SK-N-SH (cell line): Measurements from ENCODE around the gene ST3GAL6. TPM values are rescaled to one million over a fixed set of nuclear protein-coding genes. Genes with fewer than 3 reads are reported as not detected.

Experiments
- CTCF ChIA-PET: fragments of 300-600, 350-600 bp; formaldehyde crosslinking; extraction: SDS; loops from one replicate; lab custom pipeline; 2021; lab: Yijun Ruan, JAX
- POLR2A ChIA-PET: fragments of 350-600 bp; sonication (Branson Sonifier 250); formaldehyde crosslinking; extraction: SDS; loops from one replicate; lab custom pipeline; 2020; ENCODE audit warnings: antibody characterized with exemption, inconsistent platforms; lab: Yijun Ruan, JAX
- DNase-seq: peaks from one replicate; pipeline ENCODE4 v3.0.0; 2012
- H2AFZ ChIP-seq: fragments of 200-600 bp; sonication (generic); 2 replicates; pipeline ENCODE4 v1.8.1; 2016; ENCODE audit warnings: antibody characterized with exemption, mild to moderate bottlenecking, low read depth
- H3F3A ChIP-seq: fragments of 200-600 bp; sonication (generic); replicated peaks from 2 replicates; pipeline ENCODE3; 2016; ENCODE audit warnings: antibody characterized with exemption, mild to moderate bottlenecking; ENCODE audit not compliant: insufficient read depth
- H3K27ac ChIP-seq, 2 experiments: fragments of 200-500 bp in 1 of 2; fragments of 200-600 bp in 1 of 2; sonication (Bioruptor generic) in 1 of 2; sonication (generic), shearing (Covaris generic) in 1 of 2; 2 replicates each; pipeline versions ENCODE4 v1.5.1 to v1.6.1; 2014 to 2016; ENCODE audit warnings: low read depth in 2 of 2, inconsistent platforms in 1 of 2, low read length in 1 of 2, mild to moderate bottlenecking in 1 of 2, mixed read lengths in 1 of 2
- H3K27me3 ChIP-seq: fragments of 200-600 bp; sonication (generic), shearing (Covaris generic); 2 replicates; pipeline ENCODE4 v1.6.1; 2016; ENCODE audit warnings: mixed run types; ENCODE audit not compliant: insufficient read depth
- H3K36me3 ChIP-seq, 2 experiments: fragments of 200-500 bp in 1 of 2; fragments of 200-600 bp in 1 of 2; sonication (Bioruptor generic) in 1 of 2; sonication (generic) in 1 of 2; replicated peaks in 1 of 2; 2 replicates each; pipeline versions ENCODE3 to v1.5.1; 2014 to 2016; ENCODE audit warnings: low read length in 1 of 2, mild to moderate bottlenecking in 1 of 2; ENCODE audit not compliant: insufficient read depth in 2 of 2, control insufficient read depth in 1 of 2
- H3K4me1 ChIP-seq, 2 experiments: fragments of 200-500 bp in 1 of 2; fragments of 200-600 bp in 1 of 2; sonication (Bioruptor generic) in 1 of 2; sonication (generic), shearing (Covaris generic) in 1 of 2; 2 replicates each; pipeline versions ENCODE4 v1.5.1 to v1.6.1; 2014 to 2016; ENCODE audit warnings: low read depth in 1 of 2, low read length in 1 of 2, mixed run types in 1 of 2; ENCODE audit not compliant: insufficient read depth in 2 of 2, control insufficient read depth in 1 of 2
- H3K4me2 ChIP-seq: fragments of 200-600 bp; sonication (generic), shearing (Covaris generic); 2 replicates; pipeline ENCODE4 v1.6.1; 2017; ENCODE audit warnings: mixed run types
- H3K4me3 ChIP-seq, 2 experiments: fragments of 200-500 bp in 1 of 2; fragments of 200-600 bp in 1 of 2; sonication (Bioruptor generic) in 1 of 2; sonication (generic), shearing (Covaris generic) in 1 of 2; 2 replicates each; pipeline versions ENCODE4 v1.5.1 to v1.8.1; 2014 to 2016; ENCODE audit warnings: low read depth in 2 of 2, inconsistent platforms in 1 of 2, low read length in 1 of 2, mild to moderate bottlenecking in 1 of 2, mixed read lengths in 1 of 2, moderate library complexity in 1 of 2
- H3K79me2 ChIP-seq: fragments of 200-600 bp; sonication (generic); 2 replicates; pipeline ENCODE4 v1.8.1; 2017; ENCODE audit warnings: mild to moderate bottlenecking; ENCODE audit not compliant: insufficient read depth
- H3K9ac ChIP-seq: fragments of 200-600 bp; sonication (generic); 2 replicates; pipeline ENCODE4 v1.6.1; 2017; ENCODE audit warnings: mixed run types
- H3K9me2 ChIP-seq: fragments of 200-600 bp; sonication (generic); 2 replicates; pipeline ENCODE4 v1.6.1; 2017; ENCODE audit warnings: mixed run types
- H3K9me3 ChIP-seq: fragments of 200-600 bp; sonication (generic); 2 replicates; pipeline ENCODE4 v1.6.1; 2017; ENCODE audit warnings: mixed run types, mild to moderate bottlenecking, moderate library complexity
- H4K20me1 ChIP-seq: fragments of 200-600 bp; sonication (generic); 2 replicates; pipeline ENCODE4 v1.6.1; 2017; ENCODE audit warnings: mild to moderate bottlenecking, mixed run types; ENCODE audit not compliant: insufficient read depth
- EZH2phosphoT487 ChIP-seq: fragments of 200-600 bp; sonication (generic); IDR thresholded peaks from 2 replicates; pipeline ENCODE4 v1.6.1; 2017; ENCODE audit warnings: low read depth, mixed run types, mild to moderate bottlenecking, antibody characterized with exemption, moderate library complexity, borderline replicate concordance
- SIN3A ChIP-seq: IDR thresholded peaks from 2 replicates; pipeline ENCODE4 v1.6.1; 2012; ENCODE audit warnings: low read depth, mild to moderate bottlenecking, low read length, moderate library complexity, borderline replicate concordance
- WGBS: methylation state at CpG from one replicate; pipeline ENCODE4 v1.1.6; 2017; ENCODE audit warnings: low lambda C conversion rate; 5-methylcytosine and 5-hydroxymethylcytosine counted together
- polyA plus RNA-seq, 3 experiments: library from polyadenylated mRNA; depleted of rRNA; stranded (reverse); fragments of >200 nt; gene quantifications; 2 replicates each; pipeline ENCODE4 v1.2.3, GENCODE V29; 2012
- small RNA-seq, 7 experiments: library from RNA; depleted of rRNA; stranded (forward); fragments of <200 nt; gene quantifications; one replicate each; pipeline ENCODE3, GENCODE V24; 2012

Gene ST3GAL6
- polyA plus RNA-seq, 1 of the 3 experiments (the other 2 are of a cell fraction) = 16.3 TPM

- TF ChIP-seq SIN3A (no peak), EZH2phosphoT487 (no peak)
- ChIA-PET POLR2A (no interaction called here), CTCF (interaction anchor here (1.0 to 1.1 kb wide), 2 partner anchors 26 to 151 kb away, joined by 3 read pairs; no protein-coding TSS in a partner anchor)
- no peak for DNase-seq
- H3F3A ChIP-seq = peaks cover 66% of the 10 kb centered on the region
- WGBS = 77% methylated on average over 7 of the region's 7 CpGs
- H3K27ac ChIP-seq = peak overlapping the region in 1 of 2 experiments; percentile 11; a peak in 1 of 4 replicates
- H4K20me1 ChIP-seq = peaks cover 93% of the 10 kb centered on the region
- H3K9ac ChIP-seq = no peak overlapping the region
- no peak overlapping the region for H3K4me2 ChIP-seq
- H3K9me2 ChIP-seq = no peaks in the 10 kb centered on the region
- no peak overlapping the region for H2AFZ ChIP-seq
- H3K4me1 ChIP-seq = peaks cover 0 to 9% of the 10 kb centered on the region in 2 experiments; a peak in 3 of 4 replicates
- peaks cover 22 to 89% of the 10 kb centered on the region in 2 experiments for H3K36me3 ChIP-seq
- peaks cover 95% of the 10 kb centered on the region for H3K79me2 ChIP-seq
- H3K4me3 ChIP-seq = no peak overlapping the region
- H3K9me3 ChIP-seq = no peaks in the 10 kb centered on the region
- H3K27me3 ChIP-seq = no peaks in the 10 kb centered on the region
Measured at GRCh38 chr3:98843266-98843959, 80.3 kb downstream of the ST3GAL6 start.

Small RNAs within 50 kb of the gene (small RNA-seq; reads per million reads assigned to genes)
- 0 to 4.3 (median 0.13) reads per million in 7 experiments for gene RNU6-26P

Other genes starting within 250 kb of the ST3GAL6 start
- 110 and 165 TPM in 2 replicates for gene CLDND1, start 240.4 kb upstream of the ST3GAL6 start, polyA plus RNA-seq (2012; rRNA removed)
- gene GPR15, start 231.4 kb upstream of the ST3GAL6 start, polyA plus RNA-seq (2012; rRNA removed) = not detected in 2 replicates
- gene CPOX, start 169.7 kb upstream of the ST3GAL6 start, polyA plus RNA-seq (2012; rRNA removed) = 36.7 and 37.2 TPM in 2 replicates
- 159 and 190 TPM in 2 replicates for gene DCBLD2, start 138.4 kb downstream of the ST3GAL6 start, polyA plus RNA-seq (2012; rRNA removed)